Psoas muscle (tissue), 8 donors: ENCODE measurements around the gene CCDC27. TPM values are rescaled to one million over a fixed set of nuclear protein-coding genes. Genes with fewer than 3 reads are reported as not detected.

Experiments used
- ATAC-seq, 4 donors: fragments of 200-7000 bp; cut with Tn5 transposase; one replicate each; pipeline ENCODE4 v1.9.1; 2020; ENCODE audit warnings: moderate library complexity in 3 of 4, mild to moderate bottlenecking in 2 of 4
- DNase-seq, 2 donors: peaks; one replicate each; pipeline ENCODE4 v3.0.0-alpha.2; 2020
- H3K27ac ChIP-seq: fragments of 200-600 bp; one replicate; pipeline ENCODE4 v1.8.0; 2022
- H3K27me3 ChIP-seq, 3 donors: fragments of 200-600 bp in 1 of 3; one replicate each; pipeline versions ENCODE4 v1.6.1 to v1.8.0; 2013 to 2022; ENCODE audit warnings: low read length in 2 of 3, mild to moderate bottlenecking in 2 of 3, moderate library complexity in 1 of 3; ENCODE audit not compliant: insufficient read depth in 3 of 3
- H3K36me3 ChIP-seq, 2 donors: fragments of 200-600 bp in 1 of 2; one replicate each; pipeline versions ENCODE4 v1.6.1 to v1.8.0; 2013 to 2022; ENCODE audit warnings: low read depth in 1 of 2, mild to moderate bottlenecking in 1 of 2, moderate library complexity in 1 of 2; ENCODE audit not compliant: insufficient read depth in 1 of 2
- H3K4me1 ChIP-seq: fragments of 200-600 bp; one replicate; pipeline ENCODE4 v1.8.0; 2022
- H3K4me3 ChIP-seq: fragments of 200-600 bp; one replicate; pipeline ENCODE4 v1.8.0; 2022; ENCODE audit warnings: mild to moderate bottlenecking
- H3K9me3 ChIP-seq: fragments of 200-600 bp; one replicate; pipeline ENCODE4 v1.8.0; 2022
- CTCF ChIP-seq: fragments of 200-600 bp; IDR thresholded peaks from one replicate; pipeline ENCODE4 v1.8.0; 2022; ENCODE audit warnings: antibody characterized with exemption
- WGBS, 3 donors: extraction: QIAGEN DNeasy Blood & Tissue Kit; methylation state at CpG; one replicate each; pipeline versions ENCODE4 v1.1.6 to v1.1.7; 2013; 5-methylcytosine and 5-hydroxymethylcytosine counted together
- intact Hi-C, 2 donors: fragments of 100-400 bp; cut with DNase I; formaldehyde crosslinking; loops; one replicate each; pipeline versions ENCODE4 v1.11.0 to v1.14.2; 2022
- polyA plus RNA-seq, 3 donors: library from polyadenylated mRNA; stranded (reverse); fragments of 200-250 nt; gene quantifications; one replicate each; pipeline ENCODE4 v1.2.3, GENCODE V29; 2013
- total RNA-seq, 4 donors: library from RNA; stranded (reverse); fragmentation: NEBNext Ultra II Directional in 2 of 4; extraction: Animal tissue kit (Norgen Biotek cat#: 25700) in 2 of 4; gene quantifications; one replicate each; pipeline versions ENCODE4 v1.2.1 to v1.2.4, GENCODE V29; 2021 to 2023
- donor health status: healthy with polysubstance abuse.
- donor health status: DM: no; HTN: no; CAD: no; lungs with moderate emphysema.
- donor health status: Bipolar disorder and iron deficiency.
- donor health status: healthy.
- donor health status: DM: yes; HTN: yes; CAD: no.
- donor health status: DM: no; HTN: no; CAD: no.
- donor health status: DM: no; HTN: no; CAD: no.
- donor health status: DM: yes; HTN: yes; CAD: no.

Gene CCDC27
- total and polyA plus RNA-seq, 7 donors: 0.03 to 0.17 (median 0.10) TPM; not detected in 3

DNA sequence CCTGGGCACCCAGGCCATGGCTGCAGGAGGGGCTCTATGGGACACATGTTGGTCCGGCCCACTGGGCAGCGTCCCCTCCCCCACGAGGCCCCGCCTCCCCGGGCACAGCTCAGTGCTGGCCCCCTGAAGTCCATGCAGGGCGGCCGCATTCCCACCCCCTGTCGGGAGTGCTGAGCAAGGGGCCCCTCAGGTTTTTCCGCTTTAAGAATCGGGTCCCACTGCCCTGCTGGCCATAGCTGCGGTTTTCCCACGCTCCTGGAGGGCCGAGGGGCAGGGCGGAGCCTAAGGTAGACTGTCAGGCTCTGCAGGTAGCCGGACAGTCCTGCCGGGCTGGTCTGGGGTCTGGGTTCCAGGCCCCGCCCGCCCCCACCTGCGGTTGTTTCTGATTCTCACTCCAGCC, 43.5 kb upstream of the CCDC27 start:
- H3K27ac ChIP-seq: no peak overlapping the region
- TF ChIP-seq CTCF: no peak
- WGBS, 3 donors: 58 to 73% (median 61%) methylated on average over 13 to 19 of the region's 19 CpGs
- no peaks in the 10 kb centered on the region for H3K9me3 ChIP-seq
- intact Hi-C loops: no loop called here
- DNase-seq (no peak), ATAC-seq (no peak)
- H3K4me1 ChIP-seq: peaks cover 14% of the 10 kb centered on the region
- no peak overlapping the region for H3K4me3 ChIP-seq
- H3K27me3 ChIP-seq: peaks cover 0 to 7% (median 4%) of the 10 kb centered on the region in 3 donors
- H3K36me3 ChIP-seq: no peaks in the 10 kb centered on the region

- 94 to 96% (median 95%) methylated on average over 13 to 15 of the region's 15 CpGs for WGBS, 3 donors
These were observed 42.0 kb upstream of the CCDC27 start for GRCh38 chr1:3710251-3710650.

GRCh38 chr1:3711381-3711779, 40.9 kb upstream of the CCDC27 start:
- intact Hi-C loops: no loop called here
- Histone ChIP-seq H3K9me3 (no peaks in the 10 kb centered on the region), H3K27me3 (peaks cover 0 to 6% (median 4%) of the 10 kb centered on the region in 3 donors), H3K36me3 (no peaks in the 10 kb centered on the region), H3K4me1 (peaks cover 29% of the 10 kb centered on the region), H3K4me3 (no peak overlapping the region), H3K27ac (no peak overlapping the region)
- no peak for ATAC-seq
- 23 to 40% (median 30%) methylated on average over 11 of the region's 11 CpGs for WGBS, 3 donors
- no peak for DNase-seq
- TF ChIP-seq CTCF: no peak

More at GRCh38 chr1:3710251-3710650, 42.0 kb upstream of the CCDC27 start:
- ATAC-seq (no peak), DNase-seq (no peak)
- H3K36me3 ChIP-seq: no peaks in the 10 kb centered on the region
- TF ChIP-seq CTCF: no peak
- intact Hi-C loops: no loop called here
- H3K4me3 ChIP-seq: no peak overlapping the region
- no peaks in the 10 kb centered on the region for H3K9me3 ChIP-seq
- peaks cover 0 to 7% (median 4%) of the 10 kb centered on the region in 3 donors for H3K27me3 ChIP-seq
- H3K27ac ChIP-seq: no peak overlapping the region
- H3K4me1 ChIP-seq: peaks cover 28% of the 10 kb centered on the region

DNA sequence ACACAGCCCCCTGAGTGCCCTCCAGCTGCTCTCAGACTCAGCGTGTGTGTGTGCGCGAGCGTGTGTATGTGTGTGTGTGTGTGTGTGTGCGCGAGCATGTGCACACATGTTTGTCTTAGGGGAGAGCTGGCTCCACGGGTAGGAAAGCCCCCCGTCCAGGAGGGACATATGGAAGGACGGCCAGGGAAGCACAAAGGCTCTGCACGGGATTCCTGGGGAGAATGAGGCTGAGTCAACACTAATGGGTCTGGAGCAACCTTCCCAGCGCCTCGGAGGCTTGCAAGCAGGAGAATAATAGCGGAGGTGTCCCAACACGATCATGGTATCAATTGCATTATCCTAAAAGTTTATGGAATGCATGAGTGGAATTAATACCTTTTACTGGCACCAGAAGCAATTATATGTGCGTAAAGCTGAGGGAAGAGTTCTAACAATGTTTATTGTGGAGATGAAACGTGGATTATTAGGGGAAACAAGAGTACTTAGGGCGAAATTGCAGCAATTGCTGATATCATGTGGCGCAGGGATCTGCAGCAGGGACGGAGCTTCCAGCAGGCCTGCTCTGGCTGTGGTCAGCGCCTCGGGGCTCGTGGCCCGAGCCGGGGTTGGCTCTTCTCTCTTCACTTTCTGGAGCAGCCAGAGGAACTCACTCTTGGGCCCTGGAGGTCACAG, 40.3 kb upstream of the CCDC27 start:
- TF ChIP-seq CTCF: no peak
- Histone ChIP-seq H3K36me3 (no peaks in the 10 kb centered on the region), H3K4me1 (peaks cover 29% of the 10 kb centered on the region), H3K27ac (no peak overlapping the region), H3K9me3 (no peaks in the 10 kb centered on the region), H3K4me3 (no peak overlapping the region), H3K27me3 (peaks cover 0 to 4% (median 3%) of the 10 kb centered on the region in 3 donors)
- intact Hi-C loops: no loop called here
- ATAC-seq (no peak), DNase-seq (no peak)
- 27 to 52% (median 37%) methylated on average over 23 to 24 of the region's 24 CpGs for WGBS, 3 donors
